GM12878 (cell line): Measurements from ENCODE around the gene TLNRD1. TPM values are rescaled to one million over a fixed set of nuclear protein-coding genes. Genes with fewer than 3 reads are reported as not detected.

Experiments
- ATAC-seq: fragments of 200-7000 bp; cut with Tn5 transposase; 3 replicates; pipeline ENCODE4 v1.9.1; 2020; ENCODE audit warnings: mild to moderate bottlenecking, moderate library complexity
- BruUV-seq: library from RNA; stranded (reverse); fragments of 400-500 nt; replicated peaks from 2 replicates; lab custom pipeline; 2021; lab: Mats Ljungman, UMichigan
- CTCF ChIA-PET: fragments of 300-600 bp; sonication (Branson Sonifier 250); formaldehyde crosslinking; extraction: SDS; loops from one replicate; lab custom pipeline; 2021; ENCODE audit warnings: inconsistent platforms; lab: Yijun Ruan, JAX
- POLR2A ChIA-PET: fragments of 350-600 bp; formaldehyde crosslinking; extraction: SDS; loops from one replicate; lab custom pipeline; 2021; ENCODE audit warnings: inconsistent platforms; lab: Charles Lee
- RAD21 ChIA-PET: fragments of 300-600 bp; sonication (Branson Sonifier 250); formaldehyde crosslinking; loops from one replicate; lab custom pipeline; 2023; ENCODE audit warnings: antibody characterized with exemption; ENCODE audit not compliant: unreplicated experiment; lab: Charles Lee
- SMC1A ChIA-PET: fragments of 300-600 bp; sonication (Branson Sonifier 250); formaldehyde crosslinking; loops from one replicate; lab custom pipeline; 2023; ENCODE audit not compliant: unreplicated experiment, uncharacterized antibody; lab: Charles Lee
- DNase-seq: peaks from one replicate; pipeline ENCODE4 v3.0.0-alpha.2; 2011; ENCODE audit warnings: low read depth, low spot score
- FAIRE-seq: peaks from 3 replicates; lab custom pipeline; 2011; peaks lifted over from hg19 to GRCh38; lab: Jason Lieb, UNC
- H2AFZ ChIP-seq: 2 replicates; pipeline ENCODE4 v1.6.0; 2011; ENCODE audit warnings: low read depth, low read length, control low read depth; ENCODE audit not compliant: control insufficient read depth
- H3K27ac ChIP-seq: 2 replicates; pipeline ENCODE4 v1.5.1; 2011; ENCODE audit warnings: control low read depth; ENCODE audit not compliant: control insufficient read depth, insufficient read depth
- H3K27me3 ChIP-seq, 2 experiments: replicated peaks in 1 of 2; 2 replicates each; pipeline versions ENCODE4 v1.6.0 to v1.6.1; 2011; ENCODE audit warnings: low read length in 1 of 2; ENCODE audit not compliant: control insufficient read depth in 2 of 2, insufficient read depth in 2 of 2
- H3K36me3 ChIP-seq, 2 experiments: 2 replicates each; pipeline ENCODE4 v1.5.1; 2011; ENCODE audit warnings: low read length in 1 of 2; ENCODE audit not compliant: control insufficient read depth in 2 of 2, insufficient read depth in 2 of 2
- H3K4me1 ChIP-seq: 2 replicates; pipeline ENCODE4 v1.6.1; 2011; ENCODE audit warnings: mild to moderate bottlenecking, low read length, moderate library complexity, mixed read lengths; ENCODE audit not compliant: control insufficient read depth, insufficient read depth
- H3K4me2 ChIP-seq: 2 replicates; pipeline ENCODE4 v1.6.0; 2011; ENCODE audit warnings: control low read depth; ENCODE audit not compliant: control insufficient read depth, insufficient read depth
- H3K4me3 ChIP-seq: fragments of 200-600 bp; sonication (generic); 2 replicates; pipeline ENCODE4 v1.5.1; 2016
- H3K79me2 ChIP-seq: 2 replicates; pipeline ENCODE4 v1.6.0; 2011; ENCODE audit warnings: low read length; ENCODE audit not compliant: control insufficient read depth, insufficient read depth
- H3K9ac ChIP-seq: 2 replicates; pipeline ENCODE4 v1.8.0; 2011; ENCODE audit warnings: low read length, control low read depth, mixed read lengths; ENCODE audit not compliant: control insufficient read depth, insufficient read depth
- H3K9me3 ChIP-seq: replicated peaks from 3 replicates; pipeline ENCODE4 v1.5.1; 2011; ENCODE audit warnings: mild to moderate bottlenecking, low read length; ENCODE audit not compliant: control insufficient read depth, insufficient read depth
- H4K20me1 ChIP-seq: 2 replicates; pipeline ENCODE4 v1.6.0; 2011; ENCODE audit not compliant: control insufficient read depth, insufficient read depth
- CREB1 ChIP-seq: IDR thresholded peaks from 2 replicates; pipeline ENCODE4 v1.6.1; 2012; ENCODE audit warnings: low read depth, mild to moderate bottlenecking, inconsistent platforms
- EGR1 ChIP-seq, 2 experiments: IDR thresholded peaks; 1 replicate in 1 of 2; 2 replicates in 1 of 2; pipeline ENCODE4 v1.6.1; 2011 to 2012; ENCODE audit warnings: low read depth in 2 of 2, low read length in 2 of 2, borderline replicate concordance in 1 of 2, mild to moderate bottlenecking in 1 of 2, moderate library complexity in 1 of 2
- EP300 ChIP-seq, 2 experiments: fragments of 150-350 bp in 1 of 2; IDR thresholded peaks; 2 replicates each; pipeline ENCODE4 v1.6.1; 2011 to 2012; ENCODE audit warnings: low read depth in 2 of 2, low read length in 2 of 2, borderline replicate concordance in 1 of 2, improper control_type of control experiment in 1 of 2, inconsistent platforms in 1 of 2; ENCODE audit not compliant: control insufficient read depth in 1 of 2
- NFYA ChIP-seq: IDR thresholded peaks from 2 replicates; pipeline ENCODE4 v1.6.1; 2011; ENCODE audit warnings: low read depth, mild to moderate bottlenecking, low read length, improper control_type of control experiment, borderline replicate concordance
- NR2C2 ChIP-seq: IDR thresholded peaks from 2 replicates; pipeline ENCODE4 v1.6.1; 2011; ENCODE audit warnings: borderline replicate concordance, low read depth; ENCODE audit not compliant: control insufficient read depth, insufficient read length
- PAX8 ChIP-seq: fragments of 450-650 bp; IDR thresholded peaks from 2 replicates; pipeline ENCODE4 v1.6.1; 2017; ENCODE audit warnings: mild to moderate bottlenecking, moderate library complexity
- RAD51 ChIP-seq: fragments of 450-650 bp; IDR thresholded peaks from 2 replicates; pipeline ENCODE4 v1.6.1; 2016; ENCODE audit warnings: moderate library complexity, mild to moderate bottlenecking, inconsistent platforms
- WGBS: methylation state at CpG from one replicate; pipeline ENCODE4 v1.1.6; 2016; ENCODE audit warnings: low lambda C conversion rate; ENCODE audit not compliant: insufficient replicate concordance, insufficient coverage; ENCODE audit errors: missing lambda C conversion rate; 5-methylcytosine and 5-hydroxymethylcytosine counted together
- in situ Hi-C: fragments of 300-500 bp; cut with MboI; formaldehyde crosslinking; loops from 9 replicates; pipeline ENCODE4 v1.14.3; 2018; ENCODE audit warnings: mixed read lengths
- intact Hi-C: fragments of 100-400 bp; cut with micrococcal nuclease; formaldehyde crosslinking; loops from one replicate; pipeline ENCODE4 v1.14.2; 2022; ENCODE audit not compliant: unreplicated experiment
- polyA plus RNA-seq, 11 experiments: library from polyadenylated mRNA; depleted of rRNA in 4 of 11; unstranded in 6 of 11; stranded (reverse) in 5 of 11; fragments of >200 nt; fragmentation: Nextera tagmentation in 4 of 11; fragmentation: Illumina TruSeq in 1 of 11; extraction: Ambion mirVana in 4 of 11; extraction: Trizol in 1 of 11; gene quantifications; 1 replicate in 1 of 11; 2 replicates in 10 of 11; pipeline versions ENCODE4 v1.2.1 to v1.2.3, GENCODE V29; 2011 to 2016; ENCODE audit warnings: inconsistent platforms in 2 of 11, missing spikeins in 2 of 11, low read depth in 1 of 11
- total RNA-seq, 4 experiments: library from RNA; depleted of rRNA in 3 of 4; stranded (reverse); fragments of >200 nt in 3 of 4; fragmentation: Illumina TruSeq in 1 of 4; extraction: Trizol in 1 of 4; gene quantifications; 2 replicates each; pipeline versions ENCODE4 v1.2.1 to v1.2.3, GENCODE V29; 2013 to 2021
- TF ChIP-seq, protein P1 (sequence below): fragments of 450-650 bp; IDR thresholded peaks from 2 replicates; pipeline ENCODE4 v1.6.1; 2017; ENCODE audit warnings: low read depth, mild to moderate bottlenecking, moderate library complexity
- TF ChIP-seq, protein P2 (sequence below): fragments of 450-650 bp; IDR thresholded peaks from 2 replicates; pipeline ENCODE4 v1.6.1; 2016; ENCODE audit warnings: mild to moderate bottlenecking, moderate library complexity, borderline replicate concordance

Gene TLNRD1
- total and polyA plus RNA-seq, 10 of the 15 experiments (the other 5 are each of a cell fraction or from before 2014, with no cell fraction given), result 2.5 to 44.8 (median 9.1) TPM

- POLR2A ChIA-PET, result interaction anchor here (0.6 kb wide), 1 partner anchor 49 kb away, joined by 6 read pairs; no protein-coding TSS in a partner anchor
Measured at GRCh38 chr15:80957556-80957955, 43.2 kb upstream of the TLNRD1 start.

More at GRCh38 chr15:80957556-80957955, 43.2 kb upstream of the TLNRD1 start:
- SMC1A ChIA-PET, result interaction anchor here (0.7 kb wide), 1 partner anchor 12 kb away, joined by 3 read pairs; no protein-coding TSS in a partner anchor
- Histone ChIP-seq H3K4me2 (no peak overlapping the region), H4K20me1 (no peaks in the 10 kb centered on the region), H3K9ac (no peak overlapping the region), H3K4me1 (no peaks in the 10 kb centered on the region), H3K4me3 (no peak overlapping the region), H3K27me3 (no peaks in the 10 kb centered on the region), H3K27ac (no peak overlapping the region), H2AFZ (no peak overlapping the region), H3K9me3 (no peaks in the 10 kb centered on the region), H3K79me2 (no peaks in the 10 kb centered on the region), H3K36me3 (no peaks in the 10 kb centered on the region; a peak in 1 of 4 replicates)
- CTCF ChIA-PET, result interaction anchor here (1.7 to 2.5 kb wide), 2 partner anchors 11 to 13 kb away, joined by 5 to 7 read pairs; no protein-coding TSS in a partner anchor
- intact Hi-C loops (no loop called here), in situ Hi-C loops (no loop called here)
- DNase-seq, result no peak
- FAIRE-seq, result no peak
- BruUV-seq, result no TSS peak
- RAD21 ChIA-PET, result interaction anchor here (1.4 kb wide), 1 partner anchor 10 kb away, joined by 3 read pairs; no protein-coding TSS in a partner anchor
- TF ChIP-seq EGR1 (IDR thresholded peaks at IDR 0.05; ENCODE audit: borderline replicate concordance in 1 of 2, low read depth in 2 of 2, low read length in 2 of 2) (no peak), NR2C2 (no peak), EP300 (IDR thresholded peaks at IDR 0.05; ENCODE audit: borderline replicate concordance in 1 of 2, control insufficient read depth in 1 of 2, low read depth in 2 of 2, low read length in 2 of 2) (no peak), CREB1 (no peak), PAX8 (no peak), RAD51 (no peak), NFYA (no peak)
- TF ChIP-seq, protein P1, sequence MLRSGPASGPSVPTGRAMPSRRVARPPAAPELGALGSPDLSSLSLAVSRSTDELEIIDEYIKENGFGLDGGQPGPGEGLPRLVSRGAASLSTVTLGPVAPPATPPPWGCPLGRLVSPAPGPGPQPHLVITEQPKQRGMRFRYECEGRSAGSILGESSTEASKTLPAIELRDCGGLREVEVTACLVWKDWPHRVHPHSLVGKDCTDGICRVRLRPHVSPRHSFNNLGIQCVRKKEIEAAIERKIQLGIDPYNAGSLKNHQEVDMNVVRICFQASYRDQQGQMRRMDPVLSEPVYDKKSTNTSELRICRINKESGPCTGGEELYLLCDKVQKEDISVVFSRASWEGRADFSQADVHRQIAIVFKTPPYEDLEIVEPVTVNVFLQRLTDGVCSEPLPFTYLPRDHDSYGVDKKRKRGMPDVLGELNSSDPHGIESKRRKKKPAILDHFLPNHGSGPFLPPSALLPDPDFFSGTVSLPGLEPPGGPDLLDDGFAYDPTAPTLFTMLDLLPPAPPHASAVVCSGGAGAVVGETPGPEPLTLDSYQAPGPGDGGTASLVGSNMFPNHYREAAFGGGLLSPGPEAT, result no peak
- TF ChIP-seq, protein P2, sequence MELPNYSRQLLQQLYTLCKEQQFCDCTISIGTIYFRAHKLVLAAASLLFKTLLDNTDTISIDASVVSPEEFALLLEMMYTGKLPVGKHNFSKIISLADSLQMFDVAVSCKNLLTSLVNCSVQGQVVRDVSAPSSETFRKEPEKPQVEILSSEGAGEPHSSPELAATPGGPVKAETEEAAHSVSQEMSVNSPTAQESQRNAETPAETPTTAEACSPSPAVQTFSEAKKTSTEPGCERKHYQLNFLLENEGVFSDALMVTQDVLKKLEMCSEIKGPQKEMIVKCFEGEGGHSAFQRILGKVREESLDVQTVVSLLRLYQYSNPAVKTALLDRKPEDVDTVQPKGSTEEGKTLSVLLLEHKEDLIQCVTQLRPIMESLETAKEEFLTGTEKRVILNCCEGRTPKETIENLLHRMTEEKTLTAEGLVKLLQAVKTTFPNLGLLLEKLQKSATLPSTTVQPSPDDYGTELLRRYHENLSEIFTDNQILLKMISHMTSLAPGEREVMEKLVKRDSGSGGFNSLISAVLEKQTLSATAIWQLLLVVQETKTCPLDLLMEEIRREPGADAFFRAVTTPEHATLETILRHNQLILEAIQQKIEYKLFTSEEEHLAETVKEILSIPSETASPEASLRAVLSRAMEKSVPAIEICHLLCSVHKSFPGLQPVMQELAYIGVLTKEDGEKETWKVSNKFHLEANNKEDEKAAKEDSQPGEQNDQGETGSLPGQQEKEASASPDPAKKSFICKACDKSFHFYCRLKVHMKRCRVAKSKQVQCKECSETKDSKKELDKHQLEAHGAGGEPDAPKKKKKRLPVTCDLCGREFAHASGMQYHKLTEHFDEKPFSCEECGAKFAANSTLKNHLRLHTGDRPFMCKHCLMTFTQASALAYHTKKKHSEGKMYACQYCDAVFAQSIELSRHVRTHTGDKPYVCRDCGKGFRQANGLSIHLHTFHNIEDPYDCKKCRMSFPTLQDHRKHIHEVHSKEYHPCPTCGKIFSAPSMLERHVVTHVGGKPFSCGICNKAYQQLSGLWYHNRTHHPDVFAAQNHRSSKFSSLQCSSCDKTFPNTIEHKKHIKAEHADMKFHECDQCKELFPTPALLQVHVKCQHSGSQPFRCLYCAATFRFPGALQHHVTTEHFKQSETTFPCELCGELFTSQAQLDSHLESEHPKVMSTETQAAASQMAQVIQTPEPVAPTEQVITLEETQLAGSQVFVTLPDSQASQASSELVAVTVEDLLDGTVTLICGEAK, result no peak
- WGBS, result 0% methylated on average over 1 of the region's 2 CpGs
- no peak for ATAC-seq
